ENCODE results near the gene FLNA.

DNA sequence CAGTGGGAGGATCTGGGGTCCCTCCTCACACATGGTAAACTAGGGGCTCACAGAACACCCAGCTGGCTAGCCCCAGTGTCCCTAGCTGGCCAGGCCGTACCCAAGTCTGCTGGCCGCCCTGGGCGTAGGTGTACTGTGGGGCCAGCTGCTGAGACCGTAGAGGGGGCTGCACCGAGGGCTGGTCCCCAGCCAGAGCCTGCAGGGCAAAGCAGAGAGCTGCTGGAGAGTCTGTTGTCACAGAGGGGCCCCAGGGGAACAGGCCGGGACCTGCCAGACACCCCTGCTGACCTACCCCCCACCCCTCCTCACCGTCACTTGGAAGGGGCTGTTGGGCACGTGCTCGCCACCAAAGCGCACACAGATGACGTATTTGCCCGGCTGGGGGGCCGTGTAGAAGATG lies 19.9 kb downstream of the FLNA start:
- TF ChIP-seq, protein P1, sequence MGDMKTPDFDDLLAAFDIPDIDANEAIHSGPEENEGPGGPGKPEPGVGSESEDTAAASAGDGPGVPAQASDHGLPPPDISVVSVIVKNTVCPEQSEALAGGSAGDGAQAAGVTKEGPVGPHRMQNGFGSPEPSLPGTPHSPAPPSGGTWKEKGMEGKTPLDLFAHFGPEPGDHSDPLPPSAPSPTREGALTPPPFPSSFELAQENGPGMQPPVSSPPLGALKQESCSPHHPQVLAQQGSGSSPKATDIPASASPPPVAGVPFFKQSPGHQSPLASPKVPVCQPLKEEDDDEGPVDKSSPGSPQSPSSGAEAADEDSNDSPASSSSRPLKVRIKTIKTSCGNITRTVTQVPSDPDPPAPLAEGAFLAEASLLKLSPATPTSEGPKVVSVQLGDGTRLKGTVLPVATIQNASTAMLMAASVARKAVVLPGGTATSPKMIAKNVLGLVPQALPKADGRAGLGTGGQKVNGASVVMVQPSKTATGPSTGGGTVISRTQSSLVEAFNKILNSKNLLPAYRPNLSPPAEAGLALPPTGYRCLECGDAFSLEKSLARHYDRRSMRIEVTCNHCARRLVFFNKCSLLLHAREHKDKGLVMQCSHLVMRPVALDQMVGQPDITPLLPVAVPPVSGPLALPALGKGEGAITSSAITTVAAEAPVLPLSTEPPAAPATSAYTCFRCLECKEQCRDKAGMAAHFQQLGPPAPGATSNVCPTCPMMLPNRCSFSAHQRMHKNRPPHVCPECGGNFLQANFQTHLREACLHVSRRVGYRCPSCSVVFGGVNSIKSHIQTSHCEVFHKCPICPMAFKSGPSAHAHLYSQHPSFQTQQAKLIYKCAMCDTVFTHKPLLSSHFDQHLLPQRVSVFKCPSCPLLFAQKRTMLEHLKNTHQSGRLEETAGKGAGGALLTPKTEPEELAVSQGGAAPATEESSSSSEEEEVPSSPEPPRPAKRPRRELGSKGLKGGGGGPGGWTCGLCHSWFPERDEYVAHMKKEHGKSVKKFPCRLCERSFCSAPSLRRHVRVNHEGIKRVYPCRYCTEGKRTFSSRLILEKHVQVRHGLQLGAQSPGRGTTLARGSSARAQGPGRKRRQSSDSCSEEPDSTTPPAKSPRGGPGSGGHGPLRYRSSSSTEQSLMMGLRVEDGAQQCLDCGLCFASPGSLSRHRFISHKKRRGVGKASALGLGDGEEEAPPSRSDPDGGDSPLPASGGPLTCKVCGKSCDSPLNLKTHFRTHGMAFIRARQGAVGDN (IDR thresholded peaks at IDR 0.05), result no peak
- TF ChIP-seq, protein P2, sequence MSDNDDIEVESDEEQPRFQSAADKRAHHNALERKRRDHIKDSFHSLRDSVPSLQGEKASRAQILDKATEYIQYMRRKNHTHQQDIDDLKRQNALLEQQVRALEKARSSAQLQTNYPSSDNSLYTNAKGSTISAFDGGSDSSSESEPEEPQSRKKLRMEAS (IDR thresholded peaks at IDR 0.05; ENCODE audit: low read depth, low read length), result no peak
- TF ChIP-seq, protein P3, sequence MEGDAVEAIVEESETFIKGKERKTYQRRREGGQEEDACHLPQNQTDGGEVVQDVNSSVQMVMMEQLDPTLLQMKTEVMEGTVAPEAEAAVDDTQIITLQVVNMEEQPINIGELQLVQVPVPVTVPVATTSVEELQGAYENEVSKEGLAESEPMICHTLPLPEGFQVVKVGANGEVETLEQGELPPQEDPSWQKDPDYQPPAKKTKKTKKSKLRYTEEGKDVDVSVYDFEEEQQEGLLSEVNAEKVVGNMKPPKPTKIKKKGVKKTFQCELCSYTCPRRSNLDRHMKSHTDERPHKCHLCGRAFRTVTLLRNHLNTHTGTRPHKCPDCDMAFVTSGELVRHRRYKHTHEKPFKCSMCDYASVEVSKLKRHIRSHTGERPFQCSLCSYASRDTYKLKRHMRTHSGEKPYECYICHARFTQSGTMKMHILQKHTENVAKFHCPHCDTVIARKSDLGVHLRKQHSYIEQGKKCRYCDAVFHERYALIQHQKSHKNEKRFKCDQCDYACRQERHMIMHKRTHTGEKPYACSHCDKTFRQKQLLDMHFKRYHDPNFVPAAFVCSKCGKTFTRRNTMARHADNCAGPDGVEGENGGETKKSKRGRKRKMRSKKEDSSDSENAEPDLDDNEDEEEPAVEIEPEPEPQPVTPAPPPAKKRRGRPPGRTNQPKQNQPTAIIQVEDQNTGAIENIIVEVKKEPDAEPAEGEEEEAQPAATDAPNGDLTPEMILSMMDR (IDR thresholded peaks at IDR 0.05 in 2 of 3, conservative IDR thresholded peaks at IDR 0.05 in 1 of 3; ENCODE audit: control insufficient read depth in 2 of 3, extremely low read depth in 1 of 3, insufficient read depth in 1 of 3, low read depth in 3 of 3, low read length in 3 of 3), result no peak
- TF ChIP-seq, protein P4, sequence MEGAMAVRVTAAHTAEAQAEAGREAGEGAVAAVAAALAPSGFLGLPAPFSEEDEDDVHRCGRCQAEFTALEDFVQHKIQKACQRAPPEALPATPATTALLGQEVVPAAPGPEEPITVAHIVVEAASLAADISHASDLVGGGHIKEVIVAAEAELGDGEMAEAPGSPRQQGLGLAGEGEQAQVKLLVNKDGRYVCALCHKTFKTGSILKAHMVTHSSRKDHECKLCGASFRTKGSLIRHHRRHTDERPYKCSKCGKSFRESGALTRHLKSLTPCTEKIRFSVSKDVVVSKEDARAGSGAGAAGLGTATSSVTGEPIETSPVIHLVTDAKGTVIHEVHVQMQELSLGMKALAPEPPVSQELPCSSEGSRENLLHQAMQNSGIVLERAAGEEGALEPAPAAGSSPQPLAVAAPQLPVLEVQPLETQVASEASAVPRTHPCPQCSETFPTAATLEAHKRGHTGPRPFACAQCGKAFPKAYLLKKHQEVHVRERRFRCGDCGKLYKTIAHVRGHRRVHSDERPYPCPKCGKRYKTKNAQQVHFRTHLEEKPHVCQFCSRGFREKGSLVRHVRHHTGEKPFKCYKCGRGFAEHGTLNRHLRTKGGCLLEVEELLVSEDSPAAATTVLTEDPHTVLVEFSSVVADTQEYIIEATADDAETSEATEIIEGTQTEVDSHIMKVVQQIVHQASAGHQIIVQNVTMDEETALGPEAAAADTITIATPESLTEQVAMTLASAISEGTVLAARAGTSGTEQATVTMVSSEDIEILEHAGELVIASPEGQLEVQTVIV (IDR thresholded peaks at IDR 0.05; ENCODE audit: borderline replicate concordance, partially characterized antibody), result no peak
- TF ChIP-seq POLR2A (IDR thresholded peaks at IDR 0.05; ENCODE audit: low read depth, low read length) (no peak), FOS (IDR thresholded peaks at IDR 0.05; ENCODE audit: borderline replicate concordance, extremely low read depth, insufficient read length) (no peak), JUND (IDR thresholded peaks at IDR 0.05; ENCODE audit: low read depth, low read length) (no peak), NFYA (IDR thresholded peaks at IDR 0.05; ENCODE audit: borderline replicate concordance, low read depth, low read length) (no peak)

All from GM12878 (cell line).